Natural killer cell (primary cell): ENCODE measurements around the gene TNFRSF12A. TPM values are rescaled to one million over a fixed set of nuclear protein-coding genes. Genes with fewer than 3 reads are reported as not detected.

Experiments
- ATAC-seq, 3 donors: fragments of 150-1000 bp in 2 of 3; fragments of 200-7000 bp in 1 of 3; cut with Tn5 transposase; 1 replicate in 1 of 3; 2 replicates in 2 of 3; pipeline ENCODE4 v1.10.0; 2021; ENCODE audit warnings: mild to moderate bottlenecking in 2 of 3, moderate library complexity in 2 of 3
- DNase-seq, 2 donors: peaks; one replicate each; pipeline versions ENCODE4 v3.0.0 to v3.0.0-alpha.2; 2013 to 2021; ENCODE audit warnings: mixed read lengths in 1 of 2
- H3K27ac ChIP-seq: one replicate; pipeline ENCODE4 v1.5.1; 2013; ENCODE audit warnings: mild to moderate bottlenecking, low read length
- H3K27me3 ChIP-seq: one replicate; pipeline ENCODE4 v1.6.1; 2013; ENCODE audit warnings: low read length; ENCODE audit not compliant: control insufficient read depth, insufficient read depth
- H3K36me3 ChIP-seq: one replicate; pipeline ENCODE4 v1.6.1; 2013; ENCODE audit warnings: low read length; ENCODE audit not compliant: control insufficient read depth, insufficient read depth
- H3K4me1 ChIP-seq: one replicate; pipeline ENCODE4 v1.6.1; 2013; ENCODE audit warnings: low read length; ENCODE audit not compliant: control insufficient read depth, insufficient read depth
- H3K4me3 ChIP-seq: one replicate; pipeline ENCODE4 v1.5.1; 2013; ENCODE audit warnings: low read length
- H3K9me3 ChIP-seq: one replicate; pipeline ENCODE4 v1.6.1; 2013; ENCODE audit warnings: low read length; ENCODE audit not compliant: control insufficient read depth, insufficient read depth
- H3K27ac Mint-ChIP-seq, 2 donors: one replicate each; pipeline ENCODE4 v1.8.0; 2022; ENCODE audit warnings: mild to moderate bottlenecking in 2 of 2, mixed read lengths in 2 of 2, moderate library complexity in 1 of 2
- H3K27me3 Mint-ChIP-seq, 2 donors: one replicate each; pipeline ENCODE4 v1.8.0; 2022; ENCODE audit warnings: low read depth in 2 of 2, mixed read lengths in 2 of 2
- H3K36me3 Mint-ChIP-seq: one replicate; pipeline ENCODE4 v1.8.0; 2022; ENCODE audit warnings: mixed read lengths
- H3K4me1 Mint-ChIP-seq, 2 donors: one replicate each; pipeline ENCODE4 v1.8.0; 2022; ENCODE audit warnings: mixed read lengths in 2 of 2
- H3K4me3 Mint-ChIP-seq: one replicate; pipeline ENCODE4 v1.8.0; 2022; ENCODE audit warnings: mild to moderate bottlenecking, moderate library complexity, mixed read lengths
- H3K9me3 Mint-ChIP-seq, 2 donors: one replicate each; pipeline ENCODE4 v1.8.0; 2022; ENCODE audit warnings: mixed read lengths in 2 of 2
- WGBS: methylation state at CpG from one replicate; pipeline ENCODE4 v1.1.7; 2013; ENCODE audit warnings: missing lambda C conversion rate; ENCODE audit not compliant: insufficient coverage; 5-methylcytosine and 5-hydroxymethylcytosine counted together
- intact Hi-C: fragments of 100-400 bp; cut with micrococcal nuclease; formaldehyde crosslinking; loops from one replicate; pipeline ENCODE4 v1.14.2; 2022
- total RNA-seq, 4 donors: library from RNA; stranded (reverse); fragments of 120-200 nt in 1 of 4; gene quantifications; one replicate each; pipeline versions ENCODE4 v1.2.3 to v1.2.4, GENCODE V29; 2013 to 2022
- TF ChIP-seq, protein P1 (sequence below): fragments of 200-600 bp; IDR thresholded peaks from one replicate; pipeline ENCODE4 v1.8.0; 2022; ENCODE audit warnings: antibody characterized with exemption

The TNFRSF12A gene
- total RNA-seq, 3 donors from 2014 or later (not counting 1 experiment from before 2014, with no cell fraction given), result 2.4 to 3.7 (median 3.1) TPM

DNA sequence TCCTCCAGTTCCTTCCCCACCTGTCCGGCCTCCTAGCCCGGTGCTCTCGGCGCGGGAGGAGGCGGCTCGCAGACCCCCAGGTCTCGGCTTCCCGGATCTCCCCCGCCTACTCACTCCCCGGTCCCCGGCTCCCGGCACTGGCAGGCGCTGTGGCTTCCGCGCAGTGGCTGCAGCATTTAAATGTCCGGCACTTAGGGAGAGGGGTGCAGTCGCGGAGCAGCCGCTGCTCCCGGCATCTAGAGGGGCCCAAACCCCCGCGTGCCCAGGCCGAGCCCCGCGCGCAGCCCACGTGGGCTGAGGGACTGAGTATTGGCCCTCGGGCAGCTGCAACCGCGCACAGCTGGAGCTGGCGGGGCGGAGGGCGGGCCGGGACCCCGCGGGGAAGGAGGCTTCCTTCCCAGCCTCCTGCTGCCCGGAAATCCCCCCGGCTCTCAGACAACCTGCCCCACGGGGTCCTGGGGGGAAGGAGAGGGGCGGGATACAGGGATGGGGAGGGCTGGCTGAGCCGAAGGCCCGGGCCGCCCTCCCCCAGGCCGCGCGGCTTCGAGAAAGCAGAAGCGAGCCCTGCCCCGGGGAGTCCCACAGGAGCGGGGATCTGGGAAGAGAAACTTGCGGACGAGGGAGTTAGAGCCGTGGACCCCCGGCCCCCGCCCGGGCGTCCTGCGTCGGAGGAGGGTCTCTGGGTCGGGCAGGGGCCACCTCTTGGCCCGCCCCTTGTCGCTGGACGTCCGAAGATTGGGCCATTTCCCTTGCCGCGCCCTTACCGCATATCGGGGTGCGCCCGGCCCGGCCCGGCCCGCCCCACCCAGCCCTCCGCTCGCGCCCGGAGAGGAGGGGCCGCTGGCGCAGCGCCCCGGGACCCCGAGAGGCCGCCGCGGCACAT, 25.8 kb downstream of the TNFRSF12A start, which contains the start of gene MMP25:
Gene MMP25, plus strand, starts transcription at position 804 of the 883 bp plus-strand sequence. CDS start 357 bp downstream, outside the sequence.
- WGBS, result under 1% methylated on average over 84 of the region's 86 CpGs
- H3K4me1 ChIP-seq, result peaks cover 56% of the 10 kb centered on the region
- no peaks in the 10 kb centered on the region for H3K9me3 ChIP-seq
- Mint-ChIP-seq H3K36me3 (no peaks in the 10 kb centered on the region), H3K9me3 (no peaks in the 10 kb centered on the region), H3K4me1 (peaks cover 22 to 35% of the 10 kb centered on the region in 2 donors), H3K4me3 (peak within 1 kb of the TSS; percentile 67), H3K27me3 (peaks cover 24 to 30% of the 10 kb centered on the region in 2 donors), H3K27ac (no peak within 1 kb of the TSS)
- H3K36me3 ChIP-seq, result no peaks in the 10 kb centered on the region
- peak within 1 kb of the TSS; percentile 34 for H3K4me3 ChIP-seq
- intact Hi-C loops, result no loop called here
- H3K27me3 ChIP-seq, result peaks cover 34% of the 10 kb centered on the region
- TF ChIP-seq, protein P1, sequence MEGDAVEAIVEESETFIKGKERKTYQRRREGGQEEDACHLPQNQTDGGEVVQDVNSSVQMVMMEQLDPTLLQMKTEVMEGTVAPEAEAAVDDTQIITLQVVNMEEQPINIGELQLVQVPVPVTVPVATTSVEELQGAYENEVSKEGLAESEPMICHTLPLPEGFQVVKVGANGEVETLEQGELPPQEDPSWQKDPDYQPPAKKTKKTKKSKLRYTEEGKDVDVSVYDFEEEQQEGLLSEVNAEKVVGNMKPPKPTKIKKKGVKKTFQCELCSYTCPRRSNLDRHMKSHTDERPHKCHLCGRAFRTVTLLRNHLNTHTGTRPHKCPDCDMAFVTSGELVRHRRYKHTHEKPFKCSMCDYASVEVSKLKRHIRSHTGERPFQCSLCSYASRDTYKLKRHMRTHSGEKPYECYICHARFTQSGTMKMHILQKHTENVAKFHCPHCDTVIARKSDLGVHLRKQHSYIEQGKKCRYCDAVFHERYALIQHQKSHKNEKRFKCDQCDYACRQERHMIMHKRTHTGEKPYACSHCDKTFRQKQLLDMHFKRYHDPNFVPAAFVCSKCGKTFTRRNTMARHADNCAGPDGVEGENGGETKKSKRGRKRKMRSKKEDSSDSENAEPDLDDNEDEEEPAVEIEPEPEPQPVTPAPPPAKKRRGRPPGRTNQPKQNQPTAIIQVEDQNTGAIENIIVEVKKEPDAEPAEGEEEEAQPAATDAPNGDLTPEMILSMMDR, result no peak
- H3K27ac ChIP-seq, result no peak within 1 kb of the TSS
- peak; percentile 36 to 57 (median 41) for ATAC-seq
- peak in 1 of 2 donors; percentile 19 for DNase-seq

DNA sequence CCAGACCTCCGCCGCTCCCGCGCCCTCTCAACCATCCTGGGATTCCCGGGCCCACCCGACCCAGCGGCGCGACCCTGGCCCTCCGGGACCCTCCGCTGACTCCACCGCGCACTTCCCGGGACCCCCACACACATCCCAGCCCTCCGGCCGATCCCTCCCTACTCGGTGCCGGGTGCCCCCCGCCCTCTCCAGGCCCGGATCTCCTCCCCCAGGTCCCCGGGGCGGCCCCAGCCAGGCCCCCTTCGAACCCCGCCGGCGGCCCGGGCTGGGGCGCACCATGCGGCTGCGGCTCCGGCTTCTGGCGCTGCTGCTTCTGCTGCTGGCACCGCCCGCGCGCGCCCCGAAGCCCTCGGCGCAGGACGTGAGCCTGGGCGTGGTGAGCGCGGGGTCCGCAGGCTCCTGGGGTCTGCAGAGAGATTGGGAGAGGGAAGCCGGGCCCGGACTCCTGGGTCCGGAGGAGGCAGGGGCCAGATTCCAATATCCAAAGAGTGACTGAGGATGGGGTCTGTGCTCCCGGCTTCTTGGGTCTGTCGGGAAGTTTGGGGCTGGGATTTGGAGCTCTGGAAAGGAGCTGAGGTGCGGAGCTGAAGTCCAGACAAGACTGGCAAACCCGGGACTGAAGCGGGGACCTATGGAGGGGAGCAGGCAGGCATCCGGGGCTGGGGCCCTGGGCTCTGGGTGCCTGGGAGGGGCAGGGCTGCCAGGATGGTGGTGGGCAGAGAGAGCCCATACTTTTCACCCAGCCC, 26.6 kb downstream of the TNFRSF12A start:
- TF ChIP-seq, protein P1, result no peak
- Histone ChIP-seq H3K36me3 (no peaks in the 10 kb centered on the region), H3K4me1 (peaks cover 63% of the 10 kb centered on the region), H3K4me3 (no peak overlapping the region), H3K27me3 (peaks cover 34% of the 10 kb centered on the region), H3K27ac (no peak overlapping the region), H3K9me3 (no peaks in the 10 kb centered on the region)
- Mint-ChIP-seq H3K27ac (no peak overlapping the region), H3K36me3 (no peaks in the 10 kb centered on the region), H3K9me3 (no peaks in the 10 kb centered on the region), H3K4me1 (peaks cover 27 to 35% of the 10 kb centered on the region in 2 donors), H3K27me3 (peaks cover 24 to 30% of the 10 kb centered on the region in 2 donors), H3K4me3 (peak overlapping the region; percentile 9)
- WGBS, result 3% methylated on average over 54 of the region's 54 CpGs
- intact Hi-C loops, result no loop called here
- DNase-seq (peak; percentile 16 to 36), ATAC-seq (peak in 1 of 3 donors; percentile 48)

DNA sequence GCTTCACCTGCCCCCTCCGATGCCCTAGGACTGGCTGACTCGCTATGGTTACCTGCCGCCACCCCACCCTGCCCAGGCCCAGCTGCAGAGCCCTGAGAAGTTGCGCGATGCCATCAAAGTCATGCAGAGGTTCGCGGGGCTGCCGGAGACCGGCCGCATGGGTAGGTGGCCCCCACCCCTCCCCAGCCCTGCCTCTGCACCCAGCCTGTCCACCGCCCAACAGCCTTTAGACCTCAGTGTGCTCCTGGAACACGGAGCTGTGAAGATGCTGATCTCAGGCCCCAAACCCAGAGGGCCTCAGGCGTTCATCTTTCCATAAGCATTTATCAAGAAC, 27.2 kb downstream of the TNFRSF12A start:
- H3K36me3 ChIP-seq, result no peaks in the 10 kb centered on the region
- H3K9me3 ChIP-seq, result no peaks in the 10 kb centered on the region
- Mint-ChIP-seq H3K27me3 (peaks cover 24 to 30% of the 10 kb centered on the region in 2 donors), H3K4me1 (peaks cover 27 to 40% of the 10 kb centered on the region in 2 donors), H3K36me3 (no peaks in the 10 kb centered on the region), H3K27ac (no peak overlapping the region), H3K4me3 (no peak overlapping the region), H3K9me3 (no peaks in the 10 kb centered on the region)
- ATAC-seq, result no peak
- DNase-seq, result no peak
- TF ChIP-seq, protein P1, result no peak
- intact Hi-C loops, result no loop called here
- H3K4me3 ChIP-seq, result no peak overlapping the region
- H3K27me3 ChIP-seq, result peaks cover 34% of the 10 kb centered on the region
- no peak overlapping the region for H3K27ac ChIP-seq
- WGBS, result 20% methylated on average over 13 of the region's 13 CpGs
- peaks cover 63% of the 10 kb centered on the region for H3K4me1 ChIP-seq
